ENCODE measurements around the gene KRTAP4-16. TPM values are rescaled to one million over a fixed set of nuclear protein-coding genes. Genes with fewer than 3 reads are reported as not detected.

Gene KRTAP4-16
- total and polyA plus RNA-seq, 2 of the 8 experiments (the other 6 are each of a cell fraction or from before 2014, with no cell fraction given) = not detected

DNA sequence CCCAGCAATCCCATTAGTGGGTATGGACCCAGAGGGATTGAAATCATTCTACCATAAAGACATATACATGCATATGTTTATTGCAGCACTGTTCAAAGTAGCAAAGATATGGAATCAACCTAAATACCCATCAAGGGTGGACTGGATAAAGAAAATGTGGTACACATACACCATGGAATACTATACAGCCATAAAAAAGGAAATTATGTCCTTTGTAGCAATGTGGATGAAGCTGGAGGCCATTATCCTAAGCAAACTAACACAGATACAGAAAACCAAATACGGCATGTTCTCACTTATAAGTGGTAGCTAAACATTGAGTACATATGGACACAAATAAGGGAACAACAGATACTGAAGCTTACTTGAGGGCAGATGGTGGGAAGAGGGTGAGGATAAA lies 44.5 kb downstream of the KRTAP4-16 start (continued):
- TF ChIP-seq, protein P1, sequence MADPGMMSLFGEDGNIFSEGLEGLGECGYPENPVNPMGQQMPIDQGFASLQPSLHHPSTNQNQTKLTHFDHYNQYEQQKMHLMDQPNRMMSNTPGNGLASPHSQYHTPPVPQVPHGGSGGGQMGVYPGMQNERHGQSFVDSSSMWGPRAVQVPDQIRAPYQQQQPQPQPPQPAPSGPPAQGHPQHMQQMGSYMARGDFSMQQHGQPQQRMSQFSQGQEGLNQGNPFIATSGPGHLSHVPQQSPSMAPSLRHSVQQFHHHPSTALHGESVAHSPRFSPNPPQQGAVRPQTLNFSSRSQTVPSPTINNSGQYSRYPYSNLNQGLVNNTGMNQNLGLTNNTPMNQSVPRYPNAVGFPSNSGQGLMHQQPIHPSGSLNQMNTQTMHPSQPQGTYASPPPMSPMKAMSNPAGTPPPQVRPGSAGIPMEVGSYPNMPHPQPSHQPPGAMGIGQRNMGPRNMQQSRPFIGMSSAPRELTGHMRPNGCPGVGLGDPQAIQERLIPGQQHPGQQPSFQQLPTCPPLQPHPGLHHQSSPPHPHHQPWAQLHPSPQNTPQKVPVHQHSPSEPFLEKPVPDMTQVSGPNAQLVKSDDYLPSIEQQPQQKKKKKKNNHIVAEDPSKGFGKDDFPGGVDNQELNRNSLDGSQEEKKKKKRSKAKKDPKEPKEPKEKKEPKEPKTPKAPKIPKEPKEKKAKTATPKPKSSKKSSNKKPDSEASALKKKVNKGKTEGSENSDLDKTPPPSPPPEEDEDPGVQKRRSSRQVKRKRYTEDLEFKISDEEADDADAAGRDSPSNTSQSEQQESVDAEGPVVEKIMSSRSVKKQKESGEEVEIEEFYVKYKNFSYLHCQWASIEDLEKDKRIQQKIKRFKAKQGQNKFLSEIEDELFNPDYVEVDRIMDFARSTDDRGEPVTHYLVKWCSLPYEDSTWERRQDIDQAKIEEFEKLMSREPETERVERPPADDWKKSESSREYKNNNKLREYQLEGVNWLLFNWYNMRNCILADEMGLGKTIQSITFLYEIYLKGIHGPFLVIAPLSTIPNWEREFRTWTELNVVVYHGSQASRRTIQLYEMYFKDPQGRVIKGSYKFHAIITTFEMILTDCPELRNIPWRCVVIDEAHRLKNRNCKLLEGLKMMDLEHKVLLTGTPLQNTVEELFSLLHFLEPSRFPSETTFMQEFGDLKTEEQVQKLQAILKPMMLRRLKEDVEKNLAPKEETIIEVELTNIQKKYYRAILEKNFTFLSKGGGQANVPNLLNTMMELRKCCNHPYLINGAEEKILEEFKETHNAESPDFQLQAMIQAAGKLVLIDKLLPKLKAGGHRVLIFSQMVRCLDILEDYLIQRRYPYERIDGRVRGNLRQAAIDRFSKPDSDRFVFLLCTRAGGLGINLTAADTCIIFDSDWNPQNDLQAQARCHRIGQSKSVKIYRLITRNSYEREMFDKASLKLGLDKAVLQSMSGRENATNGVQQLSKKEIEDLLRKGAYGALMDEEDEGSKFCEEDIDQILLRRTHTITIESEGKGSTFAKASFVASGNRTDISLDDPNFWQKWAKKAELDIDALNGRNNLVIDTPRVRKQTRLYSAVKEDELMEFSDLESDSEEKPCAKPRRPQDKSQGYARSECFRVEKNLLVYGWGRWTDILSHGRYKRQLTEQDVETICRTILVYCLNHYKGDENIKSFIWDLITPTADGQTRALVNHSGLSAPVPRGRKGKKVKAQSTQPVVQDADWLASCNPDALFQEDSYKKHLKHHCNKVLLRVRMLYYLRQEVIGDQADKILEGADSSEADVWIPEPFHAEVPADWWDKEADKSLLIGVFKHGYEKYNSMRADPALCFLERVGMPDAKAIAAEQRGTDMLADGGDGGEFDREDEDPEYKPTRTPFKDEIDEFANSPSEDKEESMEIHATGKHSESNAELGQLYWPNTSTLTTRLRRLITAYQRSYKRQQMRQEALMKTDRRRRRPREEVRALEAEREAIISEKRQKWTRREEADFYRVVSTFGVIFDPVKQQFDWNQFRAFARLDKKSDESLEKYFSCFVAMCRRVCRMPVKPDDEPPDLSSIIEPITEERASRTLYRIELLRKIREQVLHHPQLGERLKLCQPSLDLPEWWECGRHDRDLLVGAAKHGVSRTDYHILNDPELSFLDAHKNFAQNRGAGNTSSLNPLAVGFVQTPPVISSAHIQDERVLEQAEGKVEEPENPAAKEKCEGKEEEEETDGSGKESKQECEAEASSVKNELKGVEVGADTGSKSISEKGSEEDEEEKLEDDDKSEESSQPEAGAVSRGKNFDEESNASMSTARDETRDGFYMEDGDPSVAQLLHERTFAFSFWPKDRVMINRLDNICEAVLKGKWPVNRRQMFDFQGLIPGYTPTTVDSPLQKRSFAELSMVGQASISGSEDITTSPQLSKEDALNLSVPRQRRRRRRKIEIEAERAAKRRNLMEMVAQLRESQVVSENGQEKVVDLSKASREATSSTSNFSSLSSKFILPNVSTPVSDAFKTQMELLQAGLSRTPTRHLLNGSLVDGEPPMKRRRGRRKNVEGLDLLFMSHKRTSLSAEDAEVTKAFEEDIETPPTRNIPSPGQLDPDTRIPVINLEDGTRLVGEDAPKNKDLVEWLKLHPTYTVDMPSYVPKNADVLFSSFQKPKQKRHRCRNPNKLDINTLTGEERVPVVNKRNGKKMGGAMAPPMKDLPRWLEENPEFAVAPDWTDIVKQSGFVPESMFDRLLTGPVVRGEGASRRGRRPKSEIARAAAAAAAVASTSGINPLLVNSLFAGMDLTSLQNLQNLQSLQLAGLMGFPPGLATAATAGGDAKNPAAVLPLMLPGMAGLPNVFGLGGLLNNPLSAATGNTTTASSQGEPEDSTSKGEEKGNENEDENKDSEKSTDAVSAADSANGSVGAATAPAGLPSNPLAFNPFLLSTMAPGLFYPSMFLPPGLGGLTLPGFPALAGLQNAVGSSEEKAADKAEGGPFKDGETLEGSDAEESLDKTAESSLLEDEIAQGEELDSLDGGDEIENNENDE (IDR thresholded peaks at IDR 0.05; ENCODE audit: insufficient replicate concordance, low read length) = no peak
- no peak for TF ChIP-seq POU5F1 (IDR thresholded peaks at IDR 0.05; ENCODE audit: low read depth, low read length)
